Hematopoietic multipotent progenitor cell (in vitro differentiated cells): Measurements from ENCODE around the gene SLAMF9. TPM values are rescaled to one million over a fixed set of nuclear protein-coding genes. Genes with fewer than 3 reads are reported as not detected.
"Not testable (repeated sequence)": the region's sequence is repeated elsewhere in the genome, so short reads cannot be mapped to it uniquely, and the experiment has no call there.

ENCODE experiments used
- DNase-seq, 3 donors: peaks; one replicate each; pipeline ENCODE4 v3.0.0-alpha.2; 2011 to 2015; ENCODE audit warnings: low read depth in 2 of 3, low spot score in 2 of 3
- total RNA-seq: library from RNA; depleted of rRNA; stranded (reverse); fragments of >200 nt; gene quantifications from one replicate; pipeline ENCODE4 v1.2.3, GENCODE V29; 2012

Gene SLAMF9
- total RNA-seq, 1 donor: under 0.01 TPM

DNA sequence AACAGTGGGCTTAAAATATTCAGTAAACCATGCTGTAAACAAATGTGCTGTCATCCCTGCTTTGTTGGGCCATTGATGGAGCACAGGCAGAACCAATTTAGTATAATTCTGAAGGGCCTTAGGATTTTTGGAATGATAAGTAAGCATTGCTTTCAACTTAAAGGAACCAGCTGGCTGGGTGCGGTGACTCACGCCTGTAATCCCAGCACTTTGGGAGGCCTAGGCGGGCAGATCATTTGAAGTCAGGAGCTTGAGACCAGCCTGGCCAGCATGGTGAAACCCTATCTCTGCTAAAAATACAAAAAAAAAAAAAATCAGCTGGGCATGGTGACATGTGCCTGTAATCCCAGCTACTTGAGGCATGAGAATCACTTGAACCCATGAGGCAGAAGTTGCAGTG, 50.0 kb downstream of the SLAMF9 start:
- not testable (repeated sequence) for DNase-seq

DNA sequence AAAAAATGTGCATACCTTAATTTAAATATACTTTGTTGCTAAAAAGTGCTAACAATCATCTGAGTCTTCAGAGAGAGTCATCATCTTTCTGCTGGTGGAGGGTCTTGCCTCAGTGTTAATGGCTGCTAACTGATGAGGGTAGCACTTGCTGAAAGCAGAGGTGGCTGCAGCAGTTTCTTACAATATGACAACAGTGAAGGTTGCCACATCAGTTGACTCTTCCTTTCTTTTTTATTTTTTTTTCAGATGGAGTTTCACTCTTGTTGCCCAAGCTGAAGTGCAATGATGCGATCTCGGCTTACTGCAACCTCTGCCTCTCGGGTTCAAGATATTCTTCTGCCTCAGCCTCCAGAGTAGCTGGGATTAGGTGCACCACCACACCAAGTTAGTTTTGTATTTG, 51.5 kb downstream of the SLAMF9 start:
- DNase-seq: no peak

Other genes starting within 250 kb of the SLAMF9 start
- gene CRP, start 239.6 kb downstream of the SLAMF9 start, total RNA-seq: not detected
- 54.1 TPM for gene DUSP23, start 173.3 kb downstream of the SLAMF9 start, total RNA-seq
- gene FCRL6, start 151.9 kb downstream of the SLAMF9 start, total RNA-seq: under 0.01 TPM
- gene SLAMF8, start 127.4 kb downstream of the SLAMF9 start, total RNA-seq: 0.27 TPM
- not detected for gene VSIG8, start 91.6 kb downstream of the SLAMF9 start, total RNA-seq
- gene CFAP45, start 54.1 kb downstream of the SLAMF9 start, total RNA-seq: 0.81 TPM
- gene TAGLN2, start 28.7 kb downstream of the SLAMF9 start, total RNA-seq: 935 TPM
- 0.54 TPM for gene IGSF9, start 8.6 kb downstream of the SLAMF9 start, total RNA-seq
- 6.5 TPM for gene PIGM, start 77.8 kb upstream of the SLAMF9 start, total RNA-seq
- under 0.01 TPM for gene KCNJ10, start 115.9 kb upstream of the SLAMF9 start, total RNA-seq
- not detected for gene KCNJ9, start 127.3 kb upstream of the SLAMF9 start, total RNA-seq
- gene IGSF8, start 144.4 kb upstream of the SLAMF9 start, total RNA-seq: 52.0 TPM
- gene ATP1A2, start 161.5 kb upstream of the SLAMF9 start, total RNA-seq: not detected
- gene ATP1A4, start 197.4 kb upstream of the SLAMF9 start, total RNA-seq: under 0.01 TPM
- gene CASQ1, start 236.3 kb upstream of the SLAMF9 start, total RNA-seq: not detected